ENCODE data around the gene RCAN2.
A peak's percentile ranks its signal among the peaks of the same experiment; 100 is the strongest.

RCAN2 gene

DNA sequence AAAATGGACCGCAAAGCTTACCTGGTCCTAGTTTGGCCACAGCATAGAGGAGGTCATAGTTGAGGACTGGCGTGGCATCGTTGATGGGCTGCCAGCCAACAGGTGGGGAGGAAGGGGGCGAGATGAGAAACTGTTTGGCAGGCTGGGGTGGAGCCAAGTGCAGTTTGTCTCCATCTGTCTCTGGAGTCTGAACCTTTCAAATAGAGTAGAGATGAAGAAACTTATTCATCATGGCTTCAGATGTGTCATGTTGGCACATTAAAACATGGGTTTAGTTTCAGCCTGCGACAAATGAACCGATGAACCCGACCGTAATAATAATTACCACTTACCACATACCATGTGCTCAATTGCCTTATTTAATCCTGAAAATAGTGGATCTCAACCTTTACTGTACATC lies 244.5 kb downstream of the RCAN2 start:
- DNase-seq: no peak

DNA sequence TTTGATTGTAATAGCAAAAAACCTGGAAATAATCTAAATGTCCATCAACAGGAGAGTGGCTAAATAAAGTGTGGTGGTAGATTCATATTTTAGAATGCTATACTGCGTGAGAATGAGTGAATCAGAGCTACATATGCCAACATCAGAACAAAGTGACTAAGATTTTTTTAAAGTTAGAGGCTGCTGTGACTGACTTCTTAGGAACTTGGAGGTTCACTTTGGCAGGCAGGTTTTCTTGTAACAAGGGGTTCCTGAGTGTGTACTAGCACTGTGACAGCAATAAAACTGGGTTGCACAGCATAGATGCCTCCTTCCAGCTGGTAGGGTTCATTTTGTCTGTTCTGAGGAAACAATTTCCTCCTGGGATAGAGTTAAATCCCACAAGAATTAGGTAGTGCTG lies 245.2 kb downstream of the RCAN2 start:
- DNase-seq: no peak

DNA sequence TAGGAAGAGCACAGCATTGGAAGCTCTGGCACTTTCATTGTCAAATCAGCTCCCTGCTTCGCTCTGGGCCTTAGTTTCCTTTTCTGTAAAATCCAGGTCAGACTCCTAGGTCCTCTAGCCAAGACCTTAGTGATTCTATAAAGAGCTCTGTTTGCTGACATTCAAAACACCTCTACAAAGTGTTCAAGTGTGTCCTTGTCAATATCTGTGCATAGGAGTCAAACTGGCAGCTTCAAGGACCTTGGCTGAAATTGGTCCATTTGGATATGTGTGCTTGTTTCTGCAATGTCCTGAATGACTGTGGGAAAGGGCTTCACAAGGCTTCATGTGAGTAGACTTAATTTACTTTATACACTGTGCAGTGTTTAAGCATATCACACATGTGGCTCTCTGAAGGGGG lies 246.6 kb downstream of the RCAN2 start:
- no peak for DNase-seq

DNA sequence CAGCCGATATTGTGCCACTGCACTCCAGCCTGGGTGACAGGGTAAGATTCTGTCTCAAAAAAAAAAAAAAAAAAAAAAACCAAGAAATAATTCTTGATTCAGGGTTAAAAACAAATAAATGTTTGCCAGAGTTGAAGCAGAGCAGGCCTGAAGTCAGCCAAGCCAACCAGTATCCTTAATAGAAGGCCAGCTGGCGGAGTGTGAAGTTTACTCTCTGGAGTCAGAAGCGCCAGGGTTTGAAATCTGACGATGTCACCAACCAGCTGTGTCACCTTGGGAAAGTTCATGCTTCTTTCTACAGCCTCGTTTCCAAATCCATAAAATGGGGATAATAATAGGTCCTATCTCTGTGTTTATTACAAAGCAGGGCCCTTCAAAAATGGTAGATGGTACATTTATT lies 247.5 kb downstream of the RCAN2 start:
- no peak for DNase-seq

DNA sequence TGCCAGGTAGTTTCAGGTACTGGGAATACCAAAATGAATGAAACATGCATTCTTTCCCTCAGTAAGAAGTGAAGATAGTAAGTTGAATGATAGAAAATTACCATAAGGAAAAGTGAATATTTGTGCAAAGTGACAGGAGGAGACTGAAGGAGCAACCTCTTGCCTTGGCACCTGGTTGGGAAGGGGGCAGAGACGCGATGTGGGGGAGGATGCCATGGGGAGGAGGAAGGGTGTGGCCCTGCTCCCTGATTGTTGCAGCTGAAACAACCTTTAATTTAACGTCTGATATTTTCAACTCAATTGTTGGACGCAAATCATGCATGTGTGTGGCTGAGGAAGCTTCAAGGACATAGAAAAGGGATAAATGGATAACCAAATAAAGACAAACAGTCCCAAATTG lies 248.3 kb downstream of the RCAN2 start:
- DNase-seq: no peak

DNA sequence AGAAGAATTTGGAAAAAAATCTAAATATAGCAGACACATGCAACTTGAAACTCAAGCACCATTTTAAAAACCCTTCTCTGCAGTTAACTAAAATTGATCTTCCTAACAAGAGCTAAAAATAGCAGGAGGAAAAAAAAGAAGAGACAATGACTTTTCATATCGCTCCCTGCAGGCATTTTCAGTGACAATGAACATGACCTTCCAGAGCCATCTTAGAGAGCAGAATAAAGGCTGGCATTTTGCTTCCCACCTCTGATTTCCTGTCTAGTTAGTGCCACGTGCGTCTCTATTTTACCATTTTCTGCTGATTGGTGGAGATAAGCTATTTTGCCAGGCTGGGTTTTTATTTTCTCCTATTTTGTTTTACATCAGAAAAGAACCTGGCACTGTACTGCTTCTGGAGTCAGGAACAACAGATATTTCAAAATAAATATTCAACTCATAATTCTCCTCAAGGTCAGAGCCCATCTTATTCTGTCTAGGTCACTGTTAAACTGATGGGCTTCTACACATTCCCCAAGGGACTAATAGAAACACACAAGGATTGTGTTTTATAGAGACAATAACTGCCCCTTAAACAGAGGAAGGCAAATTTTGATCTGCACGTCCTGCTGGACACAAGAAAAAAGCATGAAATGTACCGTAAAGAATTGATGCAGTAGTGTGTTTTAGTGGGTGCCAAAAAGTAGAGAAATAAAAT lies 250.2 kb downstream of the RCAN2 start:
- DNase-seq: no peak

DNA sequence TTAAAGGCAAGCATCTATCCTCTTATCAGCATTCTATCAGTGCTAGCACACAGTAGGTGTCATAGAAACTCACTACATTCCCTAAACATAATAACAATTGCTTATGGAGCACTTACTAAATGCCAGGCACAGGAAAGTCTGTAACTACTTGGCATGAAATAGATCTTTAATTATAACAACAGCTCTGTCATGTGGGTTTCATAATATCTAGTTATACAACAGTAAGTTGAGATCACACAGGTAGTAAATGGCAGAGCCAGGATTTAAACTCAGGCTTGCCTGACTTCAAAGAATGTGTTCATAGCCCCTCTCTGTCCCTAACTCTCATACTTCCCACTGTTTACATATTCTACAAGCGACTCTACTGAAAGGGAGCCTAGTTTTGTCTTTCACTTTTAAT lies 254.5 kb downstream of the RCAN2 start:
- DNase-seq: no peak

DNA sequence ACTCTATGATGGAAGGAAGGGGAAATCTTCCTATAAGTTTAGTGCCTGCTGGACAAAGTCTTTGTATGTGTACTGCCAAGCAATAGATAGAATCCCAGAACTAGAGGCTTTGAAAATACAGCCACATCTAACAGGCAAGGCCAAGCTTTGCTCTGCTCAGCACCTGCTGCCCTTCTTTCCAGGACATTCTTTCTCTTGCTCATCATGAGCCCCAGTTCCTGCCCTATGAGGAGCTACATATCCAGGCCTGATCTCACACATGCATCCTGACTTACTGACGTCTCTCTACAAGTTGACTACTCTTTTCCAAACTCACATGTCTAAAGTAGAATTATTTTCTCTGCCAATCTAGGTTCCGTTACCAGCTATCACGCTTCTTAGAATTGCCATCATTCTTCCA lies 256.0 kb downstream of the RCAN2 start:
- no peak for DNase-seq

DNA sequence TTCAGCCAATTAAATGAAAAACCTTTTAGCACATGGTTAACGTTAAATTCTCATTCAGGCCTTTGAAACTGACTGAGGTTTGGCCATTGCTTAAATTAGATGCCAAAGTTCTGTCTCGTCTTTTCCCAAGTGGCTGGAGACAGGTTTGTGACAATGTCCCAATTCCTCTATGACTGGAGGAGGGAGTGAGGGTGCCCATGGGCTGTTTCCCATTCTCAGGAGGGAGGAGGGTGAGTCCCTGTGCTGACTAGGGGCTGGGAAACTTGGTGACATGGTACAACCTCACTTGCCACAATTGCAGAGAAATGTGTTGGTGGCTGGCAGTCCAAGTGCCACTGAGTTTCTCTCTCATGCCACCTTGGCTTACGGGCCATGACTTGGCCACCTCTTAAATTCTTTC lies 256.5 kb downstream of the RCAN2 start:
- no peak for DNase-seq

DNA sequence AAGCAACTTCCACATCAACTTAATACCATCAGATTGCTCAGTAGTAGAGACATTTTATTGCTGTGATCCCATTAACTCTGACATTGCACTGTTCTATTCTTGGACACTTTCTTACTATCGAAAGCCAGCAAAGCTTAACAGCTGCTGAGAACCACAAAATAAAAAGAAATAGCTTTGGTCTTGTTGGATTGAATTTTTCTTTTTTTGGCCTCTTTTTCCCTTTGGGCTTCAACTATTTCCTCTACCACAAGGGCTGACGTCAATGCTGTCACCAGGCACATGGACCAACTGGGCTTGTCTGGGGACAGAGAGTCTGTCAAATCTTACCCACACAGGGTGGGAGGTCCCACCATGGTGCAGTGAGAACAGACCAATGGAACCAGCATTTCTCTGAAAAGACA lies 257.1 kb downstream of the RCAN2 start:
- no peak for DNase-seq

DNA sequence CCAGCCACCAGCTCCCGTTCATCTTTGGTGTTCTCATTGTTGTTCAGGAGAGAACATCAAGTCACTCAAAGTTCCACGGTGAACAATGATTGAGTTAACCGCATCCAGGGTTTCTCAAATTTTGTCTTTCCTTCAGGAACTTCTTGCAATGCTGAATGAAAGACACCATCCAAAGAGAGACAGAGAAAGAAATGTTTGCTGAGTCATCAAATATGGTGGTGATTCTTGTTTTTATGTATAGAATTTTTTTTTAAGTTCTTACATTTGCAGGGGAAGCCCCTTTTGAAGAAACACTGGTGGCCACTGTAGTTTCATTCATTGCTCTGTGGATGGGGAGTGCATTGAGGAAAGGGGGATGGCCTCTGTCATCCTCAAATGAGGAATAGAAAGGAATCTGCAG lies 258.1 kb downstream of the RCAN2 start:
- DNase-seq: no peak

DNA sequence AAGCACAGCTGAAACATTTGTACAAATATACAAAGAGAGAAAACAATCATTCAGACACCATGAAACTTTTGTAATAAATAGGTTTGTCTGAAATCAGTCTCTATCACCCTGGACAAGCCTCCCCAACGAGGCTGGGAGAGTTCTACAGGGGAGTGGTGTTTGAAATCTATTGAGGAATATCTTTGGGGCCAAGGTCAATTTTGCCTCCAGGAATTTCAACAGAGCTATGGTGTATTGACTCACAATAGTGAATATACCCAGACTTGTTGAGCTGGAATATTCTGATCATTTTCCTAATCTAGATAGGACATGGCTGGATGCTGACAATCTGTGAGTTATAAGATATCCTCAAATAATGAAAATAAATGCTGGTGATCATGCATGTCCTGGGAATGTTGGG lies 269.0 kb downstream of the RCAN2 start:
- DNase-seq: no peak

DNA sequence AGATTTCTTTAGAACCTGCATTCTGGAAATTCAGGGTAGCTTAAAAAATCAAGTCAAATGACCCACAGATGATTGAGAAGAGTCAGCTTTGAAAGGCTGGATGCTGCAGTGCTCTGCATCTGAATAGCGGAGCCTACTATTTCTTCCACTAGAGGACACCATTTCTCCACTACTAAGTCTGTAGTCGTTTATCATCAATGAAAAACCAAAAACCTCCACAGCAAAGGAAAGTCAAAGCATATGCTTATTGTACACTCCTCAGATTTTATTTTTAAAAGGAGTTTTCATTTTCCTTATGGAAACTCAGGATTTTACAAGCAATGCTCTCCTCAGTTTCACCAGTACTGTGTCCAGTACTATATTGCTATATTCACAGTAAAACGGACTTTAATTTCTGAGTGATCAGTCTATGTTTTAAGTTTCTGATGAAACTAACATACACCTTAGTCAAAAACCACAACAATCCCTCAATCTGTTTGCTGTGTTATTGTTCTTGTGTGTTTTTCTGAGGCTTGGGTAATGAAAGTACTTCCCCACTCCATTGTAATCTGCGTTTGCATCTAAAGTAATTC lies 269.9 kb downstream of the RCAN2 start:
- DNase-seq: peak; percentile 29

DNA sequence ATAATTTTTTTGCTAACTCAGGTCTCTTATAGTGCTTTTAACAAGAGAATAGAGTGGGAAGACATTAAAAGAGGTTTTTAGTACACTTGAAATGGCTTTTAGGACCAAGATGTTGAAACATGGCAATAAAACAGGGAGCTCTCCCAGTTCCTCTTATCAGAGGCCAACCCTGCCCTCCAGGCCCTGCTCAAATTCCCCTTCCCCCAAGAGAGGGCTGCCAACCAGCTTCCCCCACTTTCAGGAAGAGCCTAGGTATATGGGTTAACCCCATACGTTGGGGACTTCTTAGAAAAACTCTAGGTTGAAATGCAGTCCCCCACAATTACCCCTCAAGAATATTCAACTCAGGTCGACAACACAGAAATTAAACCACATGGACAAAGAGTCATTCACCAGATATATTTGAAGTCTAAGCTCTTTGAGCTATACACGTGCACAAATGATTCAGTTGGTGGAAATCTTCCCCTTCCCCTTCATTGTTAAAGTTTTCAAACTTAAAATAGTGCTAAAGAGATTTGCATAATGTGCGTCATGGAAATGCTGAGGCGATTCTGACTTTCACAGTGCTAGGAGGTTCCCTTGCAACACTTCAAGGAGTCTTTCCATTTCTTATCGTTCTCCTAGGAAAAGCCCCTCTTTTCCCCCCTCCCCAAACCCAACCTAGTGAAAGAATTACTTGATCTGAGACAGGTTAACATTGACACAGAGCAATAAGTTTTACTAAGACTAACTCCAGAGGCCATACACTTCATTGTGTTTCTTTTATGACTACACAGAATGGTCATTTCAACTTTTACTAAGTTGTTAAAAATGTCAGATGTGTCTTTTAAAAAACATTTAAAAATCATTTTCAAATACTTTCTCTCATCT lies 270.7 kb downstream of the RCAN2 start:
- no peak for DNase-seq

DNA sequence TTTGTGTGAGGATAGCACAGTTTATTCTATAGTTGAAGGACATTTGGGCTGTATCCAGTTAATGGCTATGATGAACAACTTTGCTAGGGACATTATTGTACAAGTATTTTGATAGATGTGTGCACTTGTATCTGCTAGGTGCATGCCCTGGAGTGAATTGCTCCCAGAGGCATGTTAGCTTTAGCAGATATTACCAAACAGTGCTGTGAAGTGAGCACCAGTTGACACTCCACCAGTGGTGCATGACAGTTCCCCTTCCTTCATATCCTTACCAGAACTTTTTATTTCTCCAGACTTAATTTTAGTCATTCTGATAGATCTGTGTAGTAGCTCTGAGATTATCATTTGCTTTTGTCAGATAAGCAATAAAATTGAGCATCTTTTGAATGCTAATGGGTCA lies 271.6 kb downstream of the RCAN2 start:
- DNase-seq: no peak

DNA sequence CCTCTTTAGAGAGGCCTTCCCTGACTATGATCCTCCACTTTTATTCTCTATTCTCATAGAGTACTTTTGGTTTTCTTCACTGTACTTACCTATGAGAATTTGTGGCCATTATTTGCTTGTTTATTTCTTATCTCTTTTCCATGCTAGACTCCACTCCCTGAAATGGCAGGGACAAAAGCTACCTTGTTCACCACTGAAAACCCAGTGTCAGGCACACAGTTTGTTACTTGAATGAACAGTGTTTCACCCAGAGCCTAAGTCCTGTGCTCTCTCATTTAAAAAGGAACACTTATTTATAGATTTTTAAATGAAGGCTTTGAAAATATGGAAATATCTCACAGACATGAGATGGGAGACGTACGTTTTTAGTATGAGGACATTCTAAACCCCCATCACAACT lies 272.8 kb downstream of the RCAN2 start:
- DNase-seq: no peak

DNA sequence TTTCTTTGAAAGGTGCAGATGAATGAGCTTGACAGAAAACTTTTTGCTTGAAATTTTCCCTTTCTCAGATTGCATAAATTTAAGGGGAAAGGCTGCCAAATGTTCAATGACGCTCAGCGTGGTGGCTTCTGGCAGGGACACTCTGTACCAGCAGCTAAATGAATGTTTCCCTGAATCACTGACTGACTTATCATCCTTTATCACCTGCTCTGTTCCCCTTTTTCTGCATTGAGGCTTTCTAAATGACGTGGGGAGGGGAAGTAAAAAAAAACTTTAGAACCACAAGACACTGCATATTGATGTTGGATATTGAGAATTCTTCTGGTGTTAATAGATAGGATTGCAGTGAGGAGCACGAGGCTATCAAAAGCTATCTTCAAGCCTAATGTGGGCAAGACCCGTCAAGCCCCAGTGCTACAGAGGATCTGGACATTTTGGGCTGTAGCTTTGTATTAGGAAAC lies 273.5 kb downstream of the RCAN2 start:
- DNase-seq: no peak

DNA sequence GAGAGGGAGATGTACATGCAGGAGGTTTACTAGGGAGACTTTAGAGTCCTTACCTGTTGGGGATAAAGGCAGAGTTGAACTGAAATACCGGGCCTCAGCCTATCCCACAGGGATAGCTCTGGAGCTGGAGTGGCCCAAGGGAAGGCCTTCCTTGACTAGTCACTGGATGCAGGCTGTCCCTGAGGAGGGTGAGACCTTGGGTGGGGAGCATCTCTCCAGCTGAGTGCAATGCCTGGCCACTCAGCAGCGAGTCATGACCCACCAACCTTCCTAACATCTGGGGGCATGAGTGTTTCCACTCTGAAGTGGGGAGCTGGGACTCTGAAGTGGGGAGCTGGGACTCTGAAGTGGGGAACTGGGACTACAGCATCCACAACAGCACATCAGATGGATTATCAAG lies 274.4 kb downstream of the RCAN2 start:
- no peak for DNase-seq

DNA sequence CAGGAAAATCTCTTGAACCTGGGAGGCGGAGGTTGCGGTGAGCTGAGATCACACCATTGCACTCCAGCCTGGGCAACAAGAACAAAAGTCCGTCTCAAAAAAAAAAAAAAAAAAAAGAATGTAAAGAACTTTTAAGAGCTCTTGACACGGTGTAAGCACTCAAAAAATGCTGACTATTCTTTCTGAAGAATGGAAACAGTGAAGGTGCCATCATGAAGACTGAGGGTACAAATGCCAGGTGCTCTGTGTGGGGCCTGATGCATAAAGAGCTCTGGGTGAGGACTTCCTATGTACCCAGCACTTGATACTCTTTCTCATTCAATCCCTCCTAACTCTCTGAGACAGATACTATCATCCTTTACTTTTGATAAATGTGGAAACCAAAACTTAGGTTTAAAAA lies 275.5 kb downstream of the RCAN2 start:
- DNase-seq: no peak

DNA sequence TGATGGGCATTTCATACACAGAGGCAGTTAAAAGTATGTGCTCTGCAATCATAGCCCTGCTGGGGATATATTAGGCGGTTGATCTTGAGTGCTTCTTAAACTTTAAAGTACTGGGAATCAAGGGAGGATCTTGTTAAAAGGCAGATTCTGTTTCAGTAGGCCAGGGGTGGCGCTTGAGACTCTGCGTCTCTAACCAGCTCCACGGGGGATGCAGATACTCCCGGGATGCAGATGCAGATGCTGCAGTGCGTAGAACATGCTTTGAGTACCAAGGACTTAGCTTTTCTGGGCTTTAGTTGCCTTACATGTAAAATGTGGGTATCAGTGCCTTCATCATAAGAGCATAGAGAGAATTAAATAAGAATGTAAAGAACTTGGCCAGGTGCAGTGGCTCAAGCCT lies 276.0 kb downstream of the RCAN2 start:
- DNase-seq: no peak

DNA sequence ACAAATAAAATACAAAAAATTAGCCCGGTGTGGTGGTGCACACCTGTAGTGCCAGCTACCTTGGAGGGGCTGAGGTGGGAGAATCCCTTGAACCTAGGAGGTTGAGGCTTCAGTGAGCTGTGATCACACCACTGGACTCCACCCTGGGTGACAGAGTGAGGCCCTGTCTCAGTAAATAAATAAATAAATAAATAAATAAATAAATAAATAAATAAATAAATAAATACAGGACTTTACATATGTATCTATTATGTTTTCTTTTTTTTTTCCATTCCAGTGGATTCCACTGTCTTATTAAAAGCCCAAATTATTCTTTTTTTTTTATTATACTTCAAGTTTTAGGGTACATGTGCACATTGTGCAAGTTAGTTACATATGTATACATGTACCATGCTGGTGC lies 279.3 kb downstream of the RCAN2 start:
- no peak for DNase-seq

DNA sequence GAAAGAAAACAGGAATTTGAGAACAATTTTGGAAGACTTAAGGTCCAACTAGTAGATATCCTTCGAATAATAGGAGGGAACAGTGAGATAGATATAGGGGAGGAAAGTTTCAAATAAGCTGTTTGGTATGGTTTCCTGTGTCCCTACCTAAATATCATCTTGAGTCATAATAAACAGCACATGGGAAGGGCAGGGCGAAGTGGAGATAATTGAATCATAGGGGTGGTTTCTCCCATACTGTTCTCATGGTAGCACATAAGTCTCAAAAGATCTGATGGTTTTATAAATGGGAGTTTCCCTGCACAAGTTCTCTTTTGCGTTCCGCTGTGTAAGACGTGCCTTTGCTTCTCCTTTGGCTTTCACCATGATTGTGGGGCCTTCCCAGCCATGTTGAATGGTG lies 281.0 kb downstream of the RCAN2 start:
- no peak for DNase-seq

DNA sequence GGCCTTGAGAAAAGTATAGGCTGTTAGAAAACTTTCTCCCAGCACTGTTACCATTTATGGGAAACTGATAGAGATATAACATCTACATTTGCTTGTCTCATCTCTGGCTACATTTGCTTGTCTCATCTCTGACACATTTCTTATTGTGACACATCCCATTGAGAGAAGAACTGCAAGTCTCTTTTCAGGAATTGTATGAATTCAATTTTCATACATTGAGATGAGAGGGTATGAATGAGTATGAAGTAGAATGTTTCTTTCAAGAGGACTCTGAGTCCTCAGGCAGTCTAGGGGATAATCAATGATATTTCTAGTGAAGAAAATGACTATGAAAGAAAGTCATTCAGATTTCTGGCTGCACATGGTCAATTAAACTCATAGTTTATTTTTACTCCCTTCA lies 282.9 kb downstream of the RCAN2 start:
- no peak for DNase-seq

DNA sequence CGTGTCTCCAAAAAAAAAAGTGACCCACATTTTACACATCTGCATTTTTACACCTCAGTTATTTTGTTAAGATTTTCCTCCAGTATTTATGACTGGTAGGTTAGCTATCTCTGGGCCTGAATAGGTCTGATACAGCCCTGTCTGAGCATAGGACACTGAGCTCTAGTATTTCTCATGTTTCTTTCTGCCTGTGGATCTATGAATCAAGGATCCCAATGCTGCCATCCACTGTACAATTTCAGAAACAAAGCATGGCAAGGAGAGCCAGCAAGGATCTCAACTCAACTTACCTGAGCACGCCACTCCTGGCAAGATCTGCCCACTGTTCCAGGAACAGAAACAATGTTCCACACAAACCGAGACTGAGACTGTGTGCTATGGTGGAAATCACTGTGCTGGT lies 284.1 kb downstream of the RCAN2 start:
- DNase-seq: no peak
